ENCODE data around the gene PCDHA3. TPM values are rescaled to one million over a fixed set of nuclear protein-coding genes. Genes with fewer than 3 reads are reported as not detected.

The PCDHA3 gene
- total RNA-seq, 1 donor from 2014 or later, result 0.35 TPM

Other genes starting within 250 kb of the PCDHA3 start
- gene SRA1, start 243.6 kb upstream of the PCDHA3 start, total RNA-seq, result 24.3 and 38.4 TPM in 2 replicates
- 10.4 and 16.5 TPM in 2 replicates for gene APBB3, start 236.5 kb upstream of the PCDHA3 start, total RNA-seq
- gene SLC35A4, start 236.2 kb upstream of the PCDHA3 start, total RNA-seq, result 42.1 and 47.1 TPM in 2 replicates
- gene CD14, start 167.9 kb upstream of the PCDHA3 start, total RNA-seq, result 0.23 TPM in 1 of 2 replicates, not detected in the other
- 31.9 and 49.7 TPM in 2 replicates for gene TMCO6, start 161.6 kb upstream of the PCDHA3 start, total RNA-seq
- 44.9 and 58.9 TPM in 2 replicates for gene NDUFA2, start 153.4 kb upstream of the PCDHA3 start, total RNA-seq
- gene IK, start 153.2 kb upstream of the PCDHA3 start, total RNA-seq, result 76.4 and 90.9 TPM in 2 replicates
- 20.5 and 21.3 TPM in 2 replicates for gene WDR55, start 136.2 kb upstream of the PCDHA3 start, total RNA-seq
- gene DND1, start 127.5 kb upstream of the PCDHA3 start, total RNA-seq, result 0.29 and 1.1 TPM in 2 replicates
- gene HARS1, start 109.7 kb upstream of the PCDHA3 start, total RNA-seq, result 76.7 and 101 TPM in 2 replicates
- gene HARS2, start 109.6 kb upstream of the PCDHA3 start, total RNA-seq, result 28.4 and 32.1 TPM in 2 replicates
- 21.1 and 24.3 TPM in 2 replicates for gene ZMAT2, start 100.6 kb upstream of the PCDHA3 start, total RNA-seq
- 0.06 TPM in 1 of 2 replicates, not detected in the other for gene PCDHA1, start 14.9 kb upstream of the PCDHA3 start, total RNA-seq
- gene PCDHA2, start 6.2 kb upstream of the PCDHA3 start, total RNA-seq, result 0.15 TPM in 1 of 2 replicates, not detected in the other
- gene PCDHA4, start 6.0 kb downstream of the PCDHA3 start, total RNA-seq, result 0.29 TPM in 1 of 2 replicates, not detected in the other
- 0.18 TPM in 1 of 2 replicates, not detected in the other for gene PCDHA5, start 20.6 kb downstream of the PCDHA3 start, total RNA-seq
- 0.23 and 0.58 TPM in 2 replicates for gene PCDHA6, start 26.9 kb downstream of the PCDHA3 start, total RNA-seq
- 0.05 and 0.64 TPM in 2 replicates for gene PCDHA7, start 33.2 kb downstream of the PCDHA3 start, total RNA-seq
- gene PCDHA8, start 40.1 kb downstream of the PCDHA3 start, total RNA-seq, result 0.18 TPM in 1 of 2 replicates, not detected in the other
- gene PCDHA9, start 47.3 kb downstream of the PCDHA3 start, total RNA-seq, result 0.06 and 0.19 TPM in 2 replicates
- under 0.01 and 0.47 TPM in 2 replicates for gene PCDHA10, start 54.8 kb downstream of the PCDHA3 start, total RNA-seq
- 0.23 TPM in 1 of 2 replicates, not detected in the other for gene PCDHA11, start 67.9 kb downstream of the PCDHA3 start, total RNA-seq
- not detected in 2 replicates for gene PCDHA12, start 74.3 kb downstream of the PCDHA3 start, total RNA-seq
- 0.10 and 0.12 TPM in 2 replicates for gene PCDHA13, start 81.1 kb downstream of the PCDHA3 start, total RNA-seq
- gene PCDHAC1, start 125.2 kb downstream of the PCDHA3 start, total RNA-seq, result 0.06 TPM in 1 of 2 replicates, not detected in the other
- not detected in 2 replicates for gene PCDHAC2, start 165.4 kb downstream of the PCDHA3 start, total RNA-seq